ENCODE measurements around the gene AMOTL1.
"Not testable (repeated sequence)": the region's sequence is repeated elsewhere in the genome, so short reads cannot be mapped to it uniquely, and the experiment has no call there.

AMOTL1 gene

DNA sequence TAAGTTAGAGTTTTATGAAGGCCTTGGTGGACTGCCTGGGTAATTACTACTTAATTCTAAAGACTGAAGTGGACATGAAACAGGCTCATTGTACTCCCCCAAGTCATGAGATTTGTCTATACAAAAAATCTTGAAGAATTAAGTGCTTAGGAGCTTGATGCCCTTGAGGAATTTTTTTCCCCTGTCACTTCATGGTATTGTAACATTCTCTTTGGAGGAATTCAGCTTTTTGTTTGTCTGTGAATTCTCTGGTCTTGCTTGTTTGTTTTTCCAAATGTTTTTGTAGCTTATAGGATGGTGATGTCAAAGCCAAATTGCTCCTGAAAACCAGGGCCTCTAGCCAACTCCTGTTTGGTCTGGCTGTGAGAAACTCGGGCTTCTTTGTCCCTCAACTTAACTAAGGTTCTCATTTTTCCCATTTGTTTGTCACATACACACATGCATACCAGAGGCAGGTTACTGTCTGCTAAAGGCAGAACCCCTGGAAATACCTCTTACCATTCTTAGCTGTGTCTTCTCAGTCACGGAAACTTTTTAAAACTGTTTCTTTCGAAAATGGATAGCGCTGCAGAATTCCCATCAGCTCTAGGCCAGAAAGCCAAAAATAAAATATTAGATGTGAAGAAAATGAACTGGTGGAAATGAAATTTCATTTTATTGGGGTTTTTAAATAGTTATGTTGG, 66.9 kb downstream of the AMOTL1 start:
- TF ChIP-seq PAX5 (IDR thresholded peaks at IDR 0.05; ENCODE audit: insufficient read depth, low read length, severe bottlenecking): no peak
- no peak for DNase-seq (ENCODE audit: insufficient read length, low spot score)
- no peak for FAIRE-seq

DNA sequence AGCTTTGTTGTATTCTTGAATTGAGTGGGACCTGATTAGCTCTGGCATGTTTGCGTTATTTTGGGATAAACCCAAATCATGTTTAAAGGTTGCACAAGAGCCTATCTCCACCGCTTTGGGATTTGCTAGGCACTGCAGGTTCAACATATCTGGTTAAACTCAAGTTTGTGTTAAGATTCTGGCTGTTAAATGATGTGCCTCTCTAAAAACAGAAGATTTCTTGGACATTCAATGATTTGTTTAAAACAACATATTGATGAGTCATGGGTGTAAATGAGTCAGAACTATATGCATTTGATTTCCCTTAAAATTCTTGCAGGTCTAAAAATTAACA, 67.4 kb downstream of the AMOTL1 start:
- TF ChIP-seq SPI1 (IDR thresholded peaks at IDR 0.05; ENCODE audit: low read depth, low read length) (no peak), POLR2AphosphoS5 (IDR thresholded peaks at IDR 0.05; ENCODE audit: low read depth, low read length) (no peak), POU2F2 (IDR thresholded peaks at IDR 0.05; ENCODE audit: low read depth, low read length) (no peak), TAF1 (IDR thresholded peaks at IDR 0.05; ENCODE audit: low read depth, low read length) (no peak), PAX5 (IDR thresholded peaks at IDR 0.05; ENCODE audit: insufficient read depth, low read length, severe bottlenecking) (no peak), POLR2A (IDR thresholded peaks at IDR 0.05; ENCODE audit: low read depth, low read length) (no peak)
- FAIRE-seq: no peak
- DNase-seq (ENCODE audit: insufficient read length, low spot score): no peak

DNA sequence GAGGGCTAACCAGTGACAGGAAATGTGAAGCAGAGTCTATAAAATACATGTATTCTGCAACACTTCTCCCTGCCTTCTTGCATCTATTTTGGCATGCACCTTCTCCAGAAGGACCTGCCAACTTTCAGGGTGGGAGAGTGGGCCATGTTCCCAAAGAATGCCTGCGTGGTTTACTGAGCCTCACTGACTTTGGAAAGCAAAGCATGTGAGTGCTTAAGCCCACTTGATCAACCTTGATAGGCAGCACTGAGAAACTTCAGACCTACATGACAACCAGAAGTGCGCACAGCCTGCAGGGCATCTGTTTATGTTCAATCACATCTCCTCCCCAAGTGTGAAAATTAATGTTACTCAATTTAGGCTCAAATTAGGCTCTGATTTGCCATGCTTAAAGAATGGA, 69.2 kb downstream of the AMOTL1 start:
- no peak for DNase-seq (ENCODE audit: insufficient read length, low spot score)
- FAIRE-seq: no peak
- no peak for TF ChIP-seq POLR2A (IDR thresholded peaks at IDR 0.05; ENCODE audit: low read depth, low read length)
- TF ChIP-seq POLR2AphosphoS5 (IDR thresholded peaks at IDR 0.05; ENCODE audit: low read depth, low read length): no peak
- TF ChIP-seq PAX5 (IDR thresholded peaks at IDR 0.05; ENCODE audit: insufficient read depth, low read length, severe bottlenecking): no peak
- no peak for TF ChIP-seq SPI1 (IDR thresholded peaks at IDR 0.05; ENCODE audit: low read depth, low read length)
- TF ChIP-seq TAF1 (IDR thresholded peaks at IDR 0.05; ENCODE audit: low read depth, low read length): no peak
- no peak for TF ChIP-seq POU2F2 (IDR thresholded peaks at IDR 0.05; ENCODE audit: low read depth, low read length)

DNA sequence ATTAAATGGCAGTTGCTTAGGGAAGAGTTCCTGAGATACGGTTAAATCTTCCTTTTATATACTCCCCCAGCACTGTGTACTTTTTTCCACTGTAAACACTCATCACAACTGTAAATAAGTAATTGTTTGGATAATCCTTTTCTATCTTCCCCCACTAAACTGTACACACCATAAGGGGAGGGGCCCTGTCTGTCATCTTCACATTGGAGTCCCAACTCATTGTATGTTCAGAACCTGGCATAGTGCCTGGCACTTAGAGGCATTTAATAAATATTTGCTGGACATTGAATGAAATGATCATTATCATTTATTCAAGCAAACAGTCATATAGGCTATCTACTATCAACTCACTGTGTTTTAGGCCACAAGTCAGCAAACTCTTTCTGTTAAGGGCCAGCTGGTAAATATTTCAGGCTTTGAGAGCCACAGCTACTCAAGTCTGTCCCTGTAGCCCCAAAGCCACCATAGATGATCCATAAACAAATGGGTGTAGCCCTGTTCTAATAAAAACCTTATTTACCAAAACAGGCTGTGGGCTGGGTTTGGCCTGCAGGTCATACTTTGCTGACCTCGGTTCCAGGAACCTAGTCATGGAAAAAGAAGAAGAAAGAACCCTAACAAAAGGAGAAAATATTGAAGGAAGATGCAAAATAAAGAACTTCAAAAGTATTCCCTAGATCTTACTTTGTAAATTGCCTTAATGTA, 70.0 kb downstream of the AMOTL1 start:
- DNase-seq (ENCODE audit: insufficient read length, low spot score) (no peak), FAIRE-seq (no peak)
- TF ChIP-seq TAF1 (IDR thresholded peaks at IDR 0.05; ENCODE audit: low read depth, low read length) (no peak), POLR2A (IDR thresholded peaks at IDR 0.05; ENCODE audit: low read depth, low read length) (no peak), PAX5 (IDR thresholded peaks at IDR 0.05; ENCODE audit: insufficient read depth, low read length, severe bottlenecking) (no peak), POU2F2 (IDR thresholded peaks at IDR 0.05; ENCODE audit: low read depth, low read length) (no peak), SPI1 (IDR thresholded peaks at IDR 0.05; ENCODE audit: low read depth, low read length) (no peak), POLR2AphosphoS5 (IDR thresholded peaks at IDR 0.05; ENCODE audit: low read depth, low read length) (no peak)

DNA sequence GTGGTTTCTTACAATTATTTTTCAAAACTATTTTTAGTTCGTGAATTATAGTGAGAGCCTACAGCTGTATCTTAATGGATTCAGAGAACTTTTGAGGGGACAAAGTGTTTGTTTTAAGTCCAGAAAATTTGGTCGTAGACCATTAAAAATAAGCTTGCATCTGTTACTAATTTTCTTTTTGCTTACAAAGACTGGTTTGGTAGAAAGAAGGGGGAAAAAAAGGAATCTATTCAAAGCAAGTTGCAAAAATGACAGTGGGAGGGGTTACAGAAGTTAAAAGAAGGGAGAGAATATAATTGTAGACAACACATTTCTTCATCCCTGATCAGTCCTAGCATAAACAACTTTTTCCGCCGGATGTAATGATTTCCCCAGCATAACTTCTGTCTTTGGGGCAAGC, 72.1 kb downstream of the AMOTL1 start:
- no peak for FAIRE-seq
- TF ChIP-seq SPI1 (IDR thresholded peaks at IDR 0.05; ENCODE audit: low read depth, low read length): no peak
- no peak for TF ChIP-seq POLR2AphosphoS5 (IDR thresholded peaks at IDR 0.05; ENCODE audit: low read depth, low read length)
- no peak for TF ChIP-seq POLR2A (IDR thresholded peaks at IDR 0.05; ENCODE audit: low read depth, low read length)
- TF ChIP-seq POU2F2 (IDR thresholded peaks at IDR 0.05; ENCODE audit: low read depth, low read length): no peak
- TF ChIP-seq TAF1 (IDR thresholded peaks at IDR 0.05; ENCODE audit: low read depth, low read length): no peak
- DNase-seq (ENCODE audit: insufficient read length, low spot score): no peak

DNA sequence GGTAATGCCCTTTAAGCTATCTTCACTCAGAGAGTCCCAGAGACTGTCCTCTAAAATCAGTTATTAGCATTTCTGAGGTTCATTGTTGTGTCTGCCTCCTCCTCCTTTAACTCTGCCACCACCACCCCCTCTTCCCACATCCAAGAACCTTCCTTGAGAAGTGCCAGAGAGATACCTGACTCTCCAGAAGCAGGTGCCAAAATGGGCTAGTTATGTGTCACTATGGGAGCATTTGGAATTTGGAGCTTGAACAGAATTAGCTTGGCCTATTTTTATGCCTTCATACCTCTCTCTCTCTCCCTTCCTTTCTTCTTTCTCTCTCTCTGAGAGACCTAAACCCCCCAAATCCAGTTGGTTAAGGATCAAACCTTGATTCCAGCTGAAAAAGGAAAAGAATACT, 75.9 kb downstream of the AMOTL1 start:
- DNase-seq (ENCODE audit: insufficient read length, low spot score) (no peak), FAIRE-seq (no peak)
- TF ChIP-seq PAX5 (IDR thresholded peaks at IDR 0.05; ENCODE audit: insufficient read depth, low read length, severe bottlenecking) (no peak), TAF1 (IDR thresholded peaks at IDR 0.05; ENCODE audit: low read depth, low read length) (no peak), POU2F2 (IDR thresholded peaks at IDR 0.05; ENCODE audit: low read depth, low read length) (no peak)

DNA sequence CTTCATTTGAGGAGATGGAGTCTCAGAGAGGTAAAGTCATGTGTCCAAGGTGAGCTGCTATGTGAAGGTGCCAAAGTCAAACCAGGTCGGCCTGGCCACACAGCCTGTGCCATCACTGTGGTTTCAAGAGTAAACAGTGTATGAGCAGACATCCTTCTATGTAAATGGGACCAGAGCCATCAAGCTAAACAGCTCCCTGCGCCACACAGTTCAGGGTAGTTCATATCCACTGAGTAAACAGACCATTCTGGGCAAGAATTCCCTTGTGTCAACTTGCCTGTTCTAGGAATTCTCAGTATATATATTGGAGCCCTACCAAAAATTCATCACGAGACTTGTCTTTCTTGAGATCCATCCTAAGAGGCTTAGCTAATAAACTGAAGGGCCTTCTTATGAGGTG, 77.5 kb downstream of the AMOTL1 start:
- DNase-seq (ENCODE audit: insufficient read length, low spot score) (no peak), FAIRE-seq (no peak)
- TF ChIP-seq POLR2AphosphoS5 (IDR thresholded peaks at IDR 0.05; ENCODE audit: low read depth, low read length): no peak
- no peak for TF ChIP-seq POLR2A (IDR thresholded peaks at IDR 0.05; ENCODE audit: low read depth, low read length)
- no peak for TF ChIP-seq POU2F2 (IDR thresholded peaks at IDR 0.05; ENCODE audit: low read depth, low read length)
- no peak for TF ChIP-seq PAX5 (IDR thresholded peaks at IDR 0.05; ENCODE audit: insufficient read depth, low read length, severe bottlenecking)
- TF ChIP-seq SPI1 (IDR thresholded peaks at IDR 0.05; ENCODE audit: low read depth, low read length): no peak
- no peak for TF ChIP-seq TAF1 (IDR thresholded peaks at IDR 0.05; ENCODE audit: low read depth, low read length)

DNA sequence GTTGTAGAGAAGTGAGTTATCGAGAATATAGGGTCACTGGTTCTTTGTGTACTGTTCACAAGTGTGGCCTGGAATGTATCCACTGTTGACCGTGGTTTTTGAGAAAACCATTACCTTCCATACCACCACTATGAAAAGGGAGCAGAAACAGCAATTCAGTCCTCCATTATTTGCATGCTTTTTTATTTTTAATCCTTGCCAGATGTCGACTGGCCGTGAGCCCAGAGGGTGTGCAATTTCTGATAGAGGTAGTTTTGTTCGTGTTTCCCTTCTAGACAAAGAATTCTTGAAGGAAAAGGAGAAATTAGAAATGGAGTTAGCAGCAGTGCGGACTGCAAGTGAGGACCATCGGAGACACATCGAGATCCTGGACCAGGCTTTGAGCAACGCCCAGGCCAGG, 81.7 kb downstream of the AMOTL1 start:
- FAIRE-seq (no peak), DNase-seq (ENCODE audit: insufficient read length, low spot score) (no peak)

DNA sequence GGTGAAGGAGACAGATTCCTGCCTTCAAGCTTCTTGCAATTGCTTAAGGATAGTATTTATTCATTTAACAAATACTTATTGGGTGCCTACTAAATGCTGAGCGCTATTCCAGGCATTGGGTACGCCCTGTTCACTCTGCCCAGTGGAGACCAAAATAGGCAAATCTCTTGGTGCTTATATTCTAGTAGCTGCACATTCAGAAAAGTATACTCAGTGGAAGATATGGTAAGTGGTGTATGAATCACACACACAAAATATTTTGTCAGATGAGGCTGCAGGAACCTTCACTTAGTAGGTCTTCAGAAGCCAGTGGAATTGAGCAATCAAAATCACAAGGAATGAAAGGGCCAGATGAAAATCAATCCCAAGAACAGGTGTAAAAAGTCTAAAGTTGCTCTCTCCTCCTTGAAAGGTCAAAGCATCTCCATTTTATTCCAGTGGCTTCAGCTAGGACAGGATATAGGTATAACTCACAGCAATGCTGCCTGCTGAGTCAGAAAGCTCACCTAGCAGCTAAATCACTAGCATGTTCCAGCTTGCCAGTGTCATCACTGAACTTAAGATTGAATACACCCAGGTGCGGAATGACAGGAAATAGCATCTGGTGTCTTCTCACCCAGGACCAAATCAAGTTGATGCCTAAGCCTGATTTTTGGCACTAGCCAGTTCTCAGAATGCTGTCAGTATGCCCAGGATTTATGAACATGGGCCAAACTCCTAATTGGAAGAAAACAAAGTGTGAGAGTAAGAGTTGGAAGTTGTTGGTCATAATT, 83.9 kb downstream of the AMOTL1 start:
- TF ChIP-seq PAX5 (IDR thresholded peaks at IDR 0.05; ENCODE audit: insufficient read depth, low read length, severe bottlenecking) (no peak), POU2F2 (IDR thresholded peaks at IDR 0.05; ENCODE audit: low read depth, low read length) (no peak), SPI1 (IDR thresholded peaks at IDR 0.05; ENCODE audit: low read depth, low read length) (no peak), TAF1 (IDR thresholded peaks at IDR 0.05; ENCODE audit: low read depth, low read length) (no peak), POLR2A (IDR thresholded peaks at IDR 0.05; ENCODE audit: low read depth, low read length) (no peak), POLR2AphosphoS5 (IDR thresholded peaks at IDR 0.05; ENCODE audit: low read depth, low read length) (no peak)
- DNase-seq (ENCODE audit: insufficient read length, low spot score) (no peak), FAIRE-seq (no peak)

More for the DNA sequence above, 81.7 kb downstream of the AMOTL1 start:
- no peak for TF ChIP-seq TAF1 (IDR thresholded peaks at IDR 0.05; ENCODE audit: low read depth, low read length)
- no peak for TF ChIP-seq POLR2AphosphoS5 (IDR thresholded peaks at IDR 0.05; ENCODE audit: low read depth, low read length)
- no peak for TF ChIP-seq PAX5 (IDR thresholded peaks at IDR 0.05; ENCODE audit: insufficient read depth, low read length, severe bottlenecking)
- TF ChIP-seq SPI1 (IDR thresholded peaks at IDR 0.05; ENCODE audit: low read depth, low read length): no peak
- TF ChIP-seq POLR2A (IDR thresholded peaks at IDR 0.05; ENCODE audit: low read depth, low read length): no peak
- TF ChIP-seq POU2F2 (IDR thresholded peaks at IDR 0.05; ENCODE audit: low read depth, low read length): no peak

DNA sequence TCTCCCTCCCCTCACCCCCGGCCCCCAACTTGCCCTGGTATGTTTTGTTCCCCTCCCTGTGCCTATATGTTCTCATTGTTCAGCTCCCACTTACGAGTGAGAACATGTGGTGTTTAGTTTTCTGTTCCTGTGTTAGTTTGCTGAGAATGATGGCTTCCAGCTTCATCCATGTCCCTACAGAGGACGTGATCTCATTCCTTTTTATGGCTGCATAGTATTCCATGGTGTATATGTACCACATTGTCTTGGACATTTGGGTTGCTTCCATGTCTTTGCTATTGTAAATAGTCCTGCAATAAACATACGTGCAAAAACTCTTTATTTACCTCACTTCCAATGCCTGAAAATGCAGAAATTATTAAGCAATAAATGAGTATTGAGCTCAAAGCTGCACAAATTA, 85.1 kb downstream of the AMOTL1 start:
- not testable (repeated sequence) for FAIRE-seq; DNase-seq (ENCODE audit: insufficient read length, low spot score)
